Epidermal melanocyte (primary cell): ENCODE data around the gene NXPH4.
A peak's percentile ranks its signal among the peaks of the same experiment; 100 is the strongest.

Experiments
- DNase-seq: peaks from one replicate; pipeline ENCODE4 v3.0.0; 2011; ENCODE audit warnings: low spot score; ENCODE audit not compliant: insufficient read length

The NXPH4 gene

GRCh38 chr12:57242691-57243454, 26.3 kb downstream of the NXPH4 start:
- no peak for DNase-seq

- DNase-seq, result peak; percentile 80
Observed at GRCh38 chr12:57243521-57244311, 27.1 kb downstream of the NXPH4 start.

- DNase-seq, result no peak
Observed at GRCh38 chr12:57244312-57244696, 27.7 kb downstream of the NXPH4 start.

- DNase-seq, result no peak
Observed at GRCh38 chr12:57247041-57247440, 30.4 kb downstream of the NXPH4 start.

GRCh38 chr12:57248934-57249742, 32.5 kb downstream of the NXPH4 start:
- DNase-seq, result no peak

- DNase-seq, result no peak
Observed at GRCh38 chr12:57250541-57250940, 33.9 kb downstream of the NXPH4 start.

- DNase-seq, result no peak
Observed at GRCh38 chr12:57250956-57251355, 34.4 kb downstream of the NXPH4 start, which contains the start of gene STAC3. STAC3 (minus strand) TSS chr12:57251187; CDS start chr12:57249636, 1,551 bp downstream.

GRCh38 chr12:57254506-57255280, 38.1 kb downstream of the NXPH4 start:
- DNase-seq, result no peak

GRCh38 chr12:57255916-57256315, 39.3 kb downstream of the NXPH4 start:
- DNase-seq, result no peak

- DNase-seq, result no peak
Observed at GRCh38 chr12:57258977-57259970, 42.7 kb downstream of the NXPH4 start.

- no peak for DNase-seq
Observed at GRCh38 chr12:57260366-57260765, 43.8 kb downstream of the NXPH4 start.

- DNase-seq, result no peak
Observed at GRCh38 chr12:57261428-57261865, 44.9 kb downstream of the NXPH4 start.

GRCh38 chr12:57262126-57262822, 45.7 kb downstream of the NXPH4 start:
- DNase-seq, result no peak

- no peak for DNase-seq
Observed at GRCh38 chr12:57263096-57263495, 46.5 kb downstream of the NXPH4 start.

GRCh38 chr12:57266681-57267080, 50.1 kb downstream of the NXPH4 start:
- DNase-seq, result no peak

- no peak for DNase-seq
Observed at GRCh38 chr12:57268264-57268663, 51.7 kb downstream of the NXPH4 start.

- no peak for DNase-seq
Observed at GRCh38 chr12:57270966-57271470, 54.4 kb downstream of the NXPH4 start.

GRCh38 chr12:57272337-57273151, 56.0 kb downstream of the NXPH4 start:
- DNase-seq, result no peak
